Astrocyte (in vitro differentiated cells and primary cell): ENCODE measurements around the gene LINS1.

Experiments
- EZH2 ChIP-seq: IDR thresholded peaks from 2 replicates; pipeline ENCODE4 v1.6.1; 2012; ENCODE audit warnings: mild to moderate bottlenecking, low read length, inconsistent platforms; ENCODE audit not compliant: insufficient read depth
- TF ChIP-seq, protein P1 (sequence below): IDR thresholded peaks from 2 replicates; pipeline ENCODE4 v1.5.1; 2011; ENCODE audit warnings: low read depth, mild to moderate bottlenecking, inconsistent platforms, low read length, moderate library complexity; ENCODE audit not compliant: insufficient read depth

DNA sequence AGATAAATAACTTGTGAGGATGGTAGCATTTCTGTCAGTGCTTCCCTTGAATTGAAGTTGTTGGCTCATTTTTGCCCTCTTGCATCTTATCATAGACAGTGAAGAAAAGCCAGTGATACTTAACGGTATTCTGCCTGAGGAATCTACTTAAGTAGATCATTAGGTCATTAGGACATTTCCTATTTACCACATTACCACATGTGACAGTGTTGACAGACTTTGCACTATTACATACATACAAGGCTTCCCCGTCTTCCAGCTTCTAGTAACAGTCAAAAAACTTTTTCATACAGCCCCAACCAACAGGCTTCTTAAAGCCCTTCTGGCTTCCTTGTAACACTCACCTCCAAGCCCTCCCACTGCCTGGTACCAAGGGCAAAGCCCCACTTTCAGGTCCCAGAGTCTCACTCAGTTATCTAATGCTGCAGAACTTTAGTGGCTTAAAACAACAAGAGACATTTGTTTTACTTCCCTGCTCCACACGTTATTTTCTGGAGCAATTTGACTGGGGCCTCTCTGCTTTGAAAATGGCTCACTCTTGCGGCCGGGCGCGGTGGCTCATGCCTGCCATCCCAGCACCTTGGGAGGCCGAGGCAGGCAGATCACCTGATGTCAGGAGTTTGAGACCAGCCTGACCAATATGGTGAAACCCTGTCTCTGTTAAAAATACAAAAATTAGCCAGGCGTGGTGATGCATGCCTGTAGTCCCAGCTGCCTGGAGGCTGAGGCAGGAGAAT is 40.4 kb upstream of the LINS1 start:
- TF ChIP-seq, protein P1, sequence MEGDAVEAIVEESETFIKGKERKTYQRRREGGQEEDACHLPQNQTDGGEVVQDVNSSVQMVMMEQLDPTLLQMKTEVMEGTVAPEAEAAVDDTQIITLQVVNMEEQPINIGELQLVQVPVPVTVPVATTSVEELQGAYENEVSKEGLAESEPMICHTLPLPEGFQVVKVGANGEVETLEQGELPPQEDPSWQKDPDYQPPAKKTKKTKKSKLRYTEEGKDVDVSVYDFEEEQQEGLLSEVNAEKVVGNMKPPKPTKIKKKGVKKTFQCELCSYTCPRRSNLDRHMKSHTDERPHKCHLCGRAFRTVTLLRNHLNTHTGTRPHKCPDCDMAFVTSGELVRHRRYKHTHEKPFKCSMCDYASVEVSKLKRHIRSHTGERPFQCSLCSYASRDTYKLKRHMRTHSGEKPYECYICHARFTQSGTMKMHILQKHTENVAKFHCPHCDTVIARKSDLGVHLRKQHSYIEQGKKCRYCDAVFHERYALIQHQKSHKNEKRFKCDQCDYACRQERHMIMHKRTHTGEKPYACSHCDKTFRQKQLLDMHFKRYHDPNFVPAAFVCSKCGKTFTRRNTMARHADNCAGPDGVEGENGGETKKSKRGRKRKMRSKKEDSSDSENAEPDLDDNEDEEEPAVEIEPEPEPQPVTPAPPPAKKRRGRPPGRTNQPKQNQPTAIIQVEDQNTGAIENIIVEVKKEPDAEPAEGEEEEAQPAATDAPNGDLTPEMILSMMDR = no peak
- no peak for TF ChIP-seq EZH2
